ENCODE data around the gene ZNF660.

The ZNF660 gene

DNA sequence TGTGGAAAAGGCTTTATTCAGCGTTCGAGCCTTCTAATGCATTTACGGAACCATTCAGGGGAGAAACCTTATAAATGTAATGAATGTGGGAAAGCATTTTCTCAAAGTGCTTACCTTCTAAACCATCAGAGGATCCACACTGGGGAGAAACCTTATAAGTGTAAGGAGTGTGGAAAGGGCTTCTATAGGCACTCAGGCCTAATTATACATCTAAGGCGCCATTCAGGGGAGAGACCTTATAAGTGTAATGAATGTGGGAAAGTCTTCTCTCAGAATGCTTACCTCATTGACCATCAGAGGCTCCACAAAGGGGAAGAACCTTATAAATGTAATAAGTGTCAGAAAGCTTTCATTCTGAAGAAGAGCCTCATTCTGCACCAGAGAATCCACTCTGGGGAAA, 57.6 kb downstream of the ZNF660 start:
- DNase-seq = no peak

DNA sequence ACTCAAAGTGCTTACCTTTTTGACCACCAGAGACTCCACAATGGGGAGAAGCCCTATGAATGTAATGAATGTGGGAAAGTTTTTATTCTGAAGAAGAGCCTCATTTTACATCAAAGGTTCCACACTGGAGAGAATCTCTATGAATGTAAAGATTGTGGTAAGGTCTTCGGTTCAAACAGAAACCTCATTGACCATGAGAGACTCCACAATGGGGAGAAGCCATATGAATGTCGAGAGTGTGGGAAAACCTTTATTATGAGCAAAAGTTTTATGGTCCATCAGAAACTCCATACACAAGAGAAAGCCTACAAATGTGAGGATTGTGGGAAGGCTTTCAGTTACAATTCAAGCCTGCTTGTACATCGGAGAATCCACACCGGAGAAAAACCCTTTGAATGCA, 58.3 kb downstream of the ZNF660 start:
- DNase-seq = no peak

DNA sequence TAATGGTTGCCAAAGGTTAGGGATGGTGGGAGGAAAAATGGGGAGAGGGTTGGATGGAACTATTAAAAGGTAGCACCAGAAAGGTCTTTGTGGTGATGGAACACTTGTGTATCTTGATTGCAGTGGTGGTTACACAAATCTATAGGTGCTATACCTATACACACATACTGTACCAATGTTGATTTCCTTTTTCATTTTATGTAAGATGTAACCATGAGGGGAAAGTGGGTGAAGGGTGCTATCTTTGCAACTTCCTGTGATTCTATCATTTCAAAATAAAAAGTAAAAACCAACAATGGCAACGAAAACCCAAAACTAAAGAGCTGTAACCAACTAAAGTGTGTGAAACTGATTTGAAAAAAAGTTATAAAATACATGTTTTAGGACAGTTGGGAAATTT, 63.0 kb downstream of the ZNF660 start:
- no peak for DNase-seq

DNA sequence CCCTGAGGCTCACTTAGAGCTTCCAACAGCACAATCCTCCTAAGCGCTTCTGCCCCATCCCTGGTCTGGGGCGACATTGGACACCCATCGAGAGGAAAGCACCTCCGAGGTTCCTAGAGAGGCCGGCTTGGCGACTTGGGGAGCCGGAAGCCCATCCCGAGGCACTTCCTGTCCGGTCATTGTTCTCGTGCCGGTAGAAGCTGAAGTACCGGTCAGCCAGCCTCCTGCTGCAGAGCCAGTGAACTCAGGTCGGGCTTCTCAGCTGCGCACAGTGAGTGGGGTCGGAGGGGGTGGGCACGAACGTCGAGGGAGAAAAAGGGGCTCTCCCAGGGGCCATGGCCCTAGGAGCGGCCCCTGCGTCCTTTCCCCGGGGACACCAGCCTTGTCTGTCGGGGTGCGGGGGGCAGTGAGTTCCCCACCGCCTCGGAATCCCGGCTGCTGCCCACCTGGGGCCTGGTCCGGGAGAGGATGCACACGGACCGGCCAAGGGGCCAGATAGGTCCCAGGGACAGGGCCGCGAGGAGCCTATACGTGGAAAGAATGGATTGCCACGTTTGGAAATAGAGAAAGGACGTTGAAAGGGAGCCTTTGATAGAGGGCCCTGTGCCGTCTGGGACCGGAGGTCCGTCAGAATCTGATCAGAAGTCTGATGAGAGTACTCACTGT, 63.9 kb downstream of the ZNF660 start, which contains the start of gene ZNF35:
ZNF35 (plus strand) TSS at position 169 of the 666 bp plus-strand sequence. CDS start 2,336 bp downstream, outside the sequence.
- DNase-seq = no peak

Data from activated CD4-positive, alpha-beta T cell treated with anti-CD3 and anti-CD28 coated beads for 1 hour (primary cell).